Ovary (tissue), 9 donors: ENCODE data around the gene SERINC3. TPM values are rescaled to one million over a fixed set of nuclear protein-coding genes. Genes with fewer than 3 reads are reported as not detected.

Source experiments
- DNase-seq, 5 donors: peaks; one replicate each; pipeline ENCODE4 v3.0.0-alpha.2; 2019 to 2020
- H3K27ac ChIP-seq, 2 donors: fragments of 200-600 bp; one replicate each; pipeline versions ENCODE4 v1.5.1 to v1.8.0; 2019 to 2022
- H3K27me3 ChIP-seq: fragments of 200-600 bp; one replicate; pipeline ENCODE4 v1.8.0; 2022
- H3K36me3 ChIP-seq: fragments of 200-600 bp; sonication (generic); one replicate; pipeline ENCODE4 v1.5.1; 2019
- H3K4me1 ChIP-seq: one replicate; pipeline ENCODE4 v1.8.1; 2013; ENCODE audit warnings: mild to moderate bottlenecking, moderate library complexity; ENCODE audit not compliant: insufficient read depth
- H3K4me3 ChIP-seq: fragments of 200-600 bp; sonication (generic); one replicate; pipeline ENCODE4 v1.5.1; 2017
- H3K9me3 ChIP-seq, 2 donors: fragments of 200-600 bp in 1 of 2; sonication (generic) in 1 of 2; one replicate each; pipeline versions ENCODE4 v1.5.1 to v1.8.1; 2013 to 2019; ENCODE audit warnings: mild to moderate bottlenecking in 1 of 2, moderate library complexity in 1 of 2
- CTCF ChIP-seq, 3 donors: fragments of 450-650 bp in 2 of 3; fragments of 200-600 bp in 1 of 3; IDR thresholded peaks; one replicate each; pipeline versions ENCODE4 v1.5.1 to v1.8.0; 2016 to 2022; ENCODE audit warnings: antibody characterized with exemption in 3 of 3, mild to moderate bottlenecking in 1 of 3
- EP300 ChIP-seq: sonication (generic); formaldehyde crosslinking; IDR thresholded peaks from one replicate; pipeline ENCODE4 v1.6.1; 2017; ENCODE audit warnings: antibody characterized with exemption
- POLR2A ChIP-seq: fragments of 450-650 bp; IDR thresholded peaks from one replicate; pipeline ENCODE4 v1.6.1; 2017; ENCODE audit warnings: antibody characterized with exemption, mild to moderate bottlenecking, moderate library complexity
- WGBS, 3 donors: extraction: QIAGEN DNeasy Blood & Tissue Kit in 1 of 3; methylation state at CpG; one replicate each; pipeline versions ENCODE4 v1.1.5 to v1.1.7; 2013 to 2017; 5-methylcytosine and 5-hydroxymethylcytosine counted together
- intact Hi-C, 4 donors: fragments of 100-400 bp; cut with DNase I; formaldehyde crosslinking; loops; one replicate each; pipeline versions ENCODE4 v1.11.0 to v1.15.1; 2022 to 2023
- polyA plus RNA-seq, 2 donors: library from polyadenylated mRNA; stranded (reverse); fragments of 200-250 nt in 1 of 2; fragments of 350-450 nt in 1 of 2; fragmentation: Illumina TruSeq in 1 of 2; extraction: RNeasy Lipid Tissue Mini Kit (QIAGEN cat#74804) in 1 of 2; gene quantifications; one replicate each; pipeline ENCODE4 v1.2.3, GENCODE V29; 2013 to 2014
- total RNA-seq, 7 donors: library from RNA; depleted of rRNA in 2 of 7; stranded (reverse); fragments of >200 nt in 2 of 7; fragmentation: NEBNext Ultra II Directional in 3 of 7; extraction: Animal tissue kit (Norgen Biotek cat#: 25700) in 3 of 7; gene quantifications; one replicate each; pipeline versions ENCODE4 v1.1.0 to v1.2.4, GENCODE V29; 2016 to 2023
- donor health status: DM: no; HTN: no; CAD: no; lungs with moderate emphysema.
- donor health status: DM: no; HTN: no; CAD: no.
- donor health status: Bipolar disorder and iron deficiency.
- donor health status: DM: yes; HTN: yes; CAD: no.
- donor health status: DM: no; HTN: no; CAD: no.
- donor health status: DM: yes; HTN: yes; CAD: no.

Gene SERINC3
- total and polyA plus RNA-seq, 9 donors = 52.1 to 171 (median 90.1) TPM

GRCh38 chr20:44465001-44465560 is 56.8 kb downstream of the SERINC3 start:
- no peaks in the 10 kb centered on the region for H3K27me3 ChIP-seq
- no peak overlapping the region for H3K27ac ChIP-seq
- H3K4me3 ChIP-seq = no peak overlapping the region
- intact Hi-C loops = loop anchor here in 1 of 4 donors (10.0 kb wide), 1 partner anchor 250 kb away; the partner anchor contains the start of gene OSER1
- no peaks in the 10 kb centered on the region for H3K36me3 ChIP-seq
- no peaks in the 10 kb centered on the region for H3K4me1 ChIP-seq
- TF ChIP-seq CTCF (IDR thresholded peaks at IDR 0.05) = no peak
- no peak for TF ChIP-seq EP300
- no peak for TF ChIP-seq POLR2A
- H3K9me3 ChIP-seq = no peaks in the 10 kb centered on the region
- DNase-seq = no peak
- WGBS, 3 donors = 51 to 58% (median 55%) methylated on average over 3 of the region's 3 CpGs

GRCh38 chr20:44464514-44464913 is 57.4 kb downstream of the SERINC3 start:
- Histone ChIP-seq H3K27me3 (no peaks in the 10 kb centered on the region), H3K4me1 (no peaks in the 10 kb centered on the region), H3K9me3 (no peaks in the 10 kb centered on the region), H3K36me3 (no peaks in the 10 kb centered on the region), H3K4me3 (no peak overlapping the region), H3K27ac (no peak overlapping the region)
- no peak for DNase-seq
- TF ChIP-seq EP300 (no peak), CTCF (IDR thresholded peaks at IDR 0.05) (no peak), POLR2A (no peak)
- intact Hi-C loops = loop anchor here in 3 of 4 donors (5.0 to 10.0 kb wide), 3 partner anchors 82 to 250 kb away; partner anchors contain the start of gene OSER1 (in 1 of the 3)
- WGBS, 3 donors = 83 to 90% (median 90%) methylated on average over 3 of the region's 3 CpGs

GRCh38 chr20:44463466-44463865 is 58.4 kb downstream of the SERINC3 start:
- TF ChIP-seq CTCF (IDR thresholded peaks at IDR 0.05) = no peak
- TF ChIP-seq EP300 = no peak
- no peak for TF ChIP-seq POLR2A
- H3K36me3 ChIP-seq = no peaks in the 10 kb centered on the region
- H3K4me3 ChIP-seq = no peak overlapping the region
- 65 to 73% (median 67%) methylated on average over 5 of the region's 5 CpGs for WGBS, 3 donors
- DNase-seq = no peak
- H3K27ac ChIP-seq = no peak overlapping the region
- no peaks in the 10 kb centered on the region for H3K9me3 ChIP-seq
- no peaks in the 10 kb centered on the region for H3K27me3 ChIP-seq
- intact Hi-C loops = loop anchor here in 3 of 4 donors (5.0 to 10.0 kb wide), 3 partner anchors 81 to 249 kb away; partner anchors contain the start of gene OSER1 (in 1 of the 3)
- H3K4me1 ChIP-seq = no peaks in the 10 kb centered on the region

- no peaks in the 10 kb centered on the region for H3K4me1 ChIP-seq
- H3K36me3 ChIP-seq = no peaks in the 10 kb centered on the region
- TF ChIP-seq EP300 (no peak), CTCF (IDR thresholded peaks at IDR 0.05) (no peak)
- H3K27ac ChIP-seq = no peak overlapping the region
- intact Hi-C loops = loop anchor here in 3 of 4 donors (2.0 to 10.0 kb wide), 4 partner anchors 77 to 247 kb away; partner anchors contain the start of gene OSER1 (in 1 of the 3)
- no peak for DNase-seq
- H3K9me3 ChIP-seq = no peaks in the 10 kb centered on the region
- 56 to 69% (median 58%) methylated on average over 5 of the region's 5 CpGs for WGBS, 3 donors
- H3K27me3 ChIP-seq = no peaks in the 10 kb centered on the region
- H3K4me3 ChIP-seq = no peak overlapping the region
These were observed 60.1 kb downstream of the SERINC3 start for GRCh38 chr20:44461803-44462174.
